Caki2 (cell line): ENCODE data around the gene FAM83F. TPM values are rescaled to one million over a fixed set of nuclear protein-coding genes. Genes with fewer than 3 reads are reported as not detected.
A peak's percentile ranks its signal among the peaks of the same experiment; 100 is the strongest.
"Not testable (repeated sequence)": the region's sequence is repeated elsewhere in the genome, so short reads cannot be mapped to it uniquely, and the experiment has no call there.

Experiments used
- DNase-seq: peaks from one replicate; pipeline ENCODE4 v3.0.0-alpha.2; 2015; ENCODE audit warnings: low read depth
- in situ Hi-C: cut with HindIII; loops from 2 replicates; pipeline ENCODE4 v1.10.0; 2016; ENCODE audit warnings: low sequenced_read_pairs, low pct_unique_long_range_greater_than_20kb, mixed read lengths
- total RNA-seq: library from RNA; depleted of rRNA; stranded (reverse); fragments of >200 nt; shearing (Covaris generic); gene quantifications from 2 replicates; pipeline ENCODE4 v1.2.3, GENCODE V29; 2014; ENCODE audit warnings: low replicate concordance

The FAM83F gene
- total RNA-seq, 1 experiment from 2014 or later, result not detected

DNA sequence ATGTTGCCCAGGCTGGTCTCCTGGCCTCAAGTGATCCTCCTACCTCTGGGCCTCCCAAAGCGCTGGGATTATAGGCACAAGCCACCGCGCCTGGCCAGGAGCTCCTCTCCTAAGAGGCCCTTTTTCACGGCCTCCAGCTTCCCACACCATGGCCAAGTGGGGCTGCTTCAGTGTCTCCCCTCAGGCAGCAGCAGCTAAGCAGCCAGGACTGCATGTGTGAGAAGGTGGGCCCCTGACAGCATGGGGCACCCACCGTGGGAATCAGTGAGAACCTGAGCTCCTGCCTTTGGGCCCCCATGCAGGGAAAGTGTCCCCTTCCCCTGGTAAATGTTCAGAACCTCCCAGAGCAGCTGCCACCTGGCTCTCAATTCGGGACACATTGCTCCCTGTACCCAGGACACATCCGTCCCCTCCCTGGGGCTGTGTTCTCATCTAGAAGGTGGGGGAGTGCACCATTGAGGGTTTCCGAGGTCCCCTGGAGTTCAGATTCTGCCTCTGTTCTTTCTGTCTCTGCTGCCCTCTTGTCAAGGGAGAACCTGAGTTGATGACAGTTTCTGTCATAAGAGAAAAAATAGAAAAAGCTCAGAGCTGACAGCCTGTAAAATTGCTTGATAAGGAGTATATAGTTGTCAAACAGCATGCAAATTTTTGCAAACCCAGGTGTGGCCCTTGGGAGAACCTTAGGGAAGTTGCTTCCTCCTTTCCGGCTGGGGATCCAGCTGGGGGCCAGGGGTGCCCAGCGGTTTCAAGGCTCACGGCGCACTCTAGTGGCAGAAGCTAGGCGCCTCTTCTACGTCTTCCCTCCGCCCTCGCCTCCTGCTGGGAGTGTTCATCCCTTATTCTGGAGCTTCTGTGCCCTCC is 29.7 kb downstream of the FAM83F start:
- in situ Hi-C loops, result no loop called here
- peak; percentile 65 for DNase-seq

GRCh38 chr22:40025062-40025379 is 30.3 kb downstream of the FAM83F start:
- DNase-seq, in situ Hi-C loops: not testable (repeated sequence)

DNA sequence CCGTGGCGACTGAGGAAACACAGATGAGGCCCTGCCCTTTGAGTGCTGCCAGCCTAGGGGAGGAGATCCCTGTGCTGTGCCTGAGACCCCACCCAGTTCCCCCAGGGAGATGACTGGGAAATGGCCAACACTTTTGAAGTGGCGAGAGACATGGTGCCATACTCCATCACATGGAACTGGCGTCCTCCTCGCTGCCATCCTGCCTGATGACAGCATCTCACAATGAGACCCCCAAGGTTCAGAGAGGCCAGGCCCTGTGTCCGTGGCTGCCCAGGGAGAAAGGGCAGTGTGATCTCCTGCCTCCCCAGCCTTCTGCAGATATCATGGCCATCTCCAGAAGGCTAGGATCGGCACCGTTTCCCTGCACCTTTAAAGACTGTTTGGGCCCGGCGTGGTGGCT is 31.1 kb downstream of the FAM83F start:
- no peak for DNase-seq
- in situ Hi-C loops, result no loop called here

DNA sequence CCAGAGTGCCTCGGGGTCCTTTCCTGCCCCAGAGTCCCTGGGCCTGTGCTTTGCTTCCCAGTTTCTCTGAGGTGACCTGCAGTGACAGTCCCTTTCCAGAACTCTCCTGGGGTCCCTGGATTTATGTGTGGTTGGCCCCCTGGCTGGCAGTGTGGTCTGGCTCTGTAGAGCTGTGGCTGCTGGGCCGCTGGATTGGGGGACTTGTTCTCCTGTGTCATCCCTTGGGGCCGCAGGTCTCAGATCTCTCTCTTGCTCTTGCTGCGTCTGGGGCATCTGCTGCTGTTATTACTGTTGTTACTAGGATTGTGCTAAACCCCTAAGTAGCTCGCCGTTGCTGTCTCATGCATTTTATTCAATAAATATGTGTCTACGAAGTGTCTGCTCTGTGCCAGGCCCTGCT is 31.9 kb downstream of the FAM83F start:
- in situ Hi-C loops, result no loop called here

DNA sequence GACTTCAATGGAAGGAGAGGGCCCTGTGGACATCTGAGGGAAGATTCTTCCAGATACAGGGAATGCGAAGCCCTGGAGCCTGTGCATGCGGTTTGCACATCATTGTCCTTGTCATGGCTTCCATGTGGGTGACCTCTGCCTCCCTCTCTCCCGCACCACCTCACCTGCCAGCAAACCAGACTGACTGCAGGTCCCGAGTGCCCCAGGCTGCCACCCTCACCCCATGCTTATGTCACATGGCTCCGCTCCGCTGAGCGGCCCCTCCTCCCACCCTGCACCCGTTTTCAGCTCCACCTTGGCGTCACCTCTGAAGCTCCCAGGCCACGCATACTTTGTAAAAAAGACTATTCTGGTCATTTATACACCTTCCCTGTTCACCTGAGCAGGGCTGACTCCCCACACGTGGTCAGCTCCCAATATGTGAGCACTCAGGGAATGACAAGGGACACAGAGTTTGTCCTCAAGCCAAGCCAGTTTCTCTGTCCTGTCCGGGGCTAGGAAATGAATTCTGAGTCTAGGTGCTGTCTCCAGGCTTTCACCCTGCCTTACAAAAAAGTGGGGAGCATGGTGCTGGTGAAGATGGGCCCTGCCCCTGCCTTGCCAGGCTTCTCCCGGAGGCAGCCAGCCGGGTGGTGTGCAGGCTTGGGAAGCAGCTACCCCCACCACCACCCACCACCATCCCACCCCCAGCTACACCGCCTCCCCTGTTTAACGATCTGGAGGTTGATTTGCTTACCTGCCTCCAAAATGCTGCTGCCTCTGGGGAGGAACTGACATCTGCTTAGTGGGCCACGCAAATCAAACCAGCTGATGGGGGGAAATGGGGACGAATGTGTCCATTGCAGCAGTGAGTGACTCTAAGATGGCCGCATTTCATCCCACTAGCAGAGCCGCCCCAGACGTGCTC is 32.7 kb downstream of the FAM83F start:
- DNase-seq, result no peak
- in situ Hi-C loops, result no loop called here

More for the DNA sequence above, 31.9 kb downstream of the FAM83F start:
- DNase-seq, result no peak

DNA sequence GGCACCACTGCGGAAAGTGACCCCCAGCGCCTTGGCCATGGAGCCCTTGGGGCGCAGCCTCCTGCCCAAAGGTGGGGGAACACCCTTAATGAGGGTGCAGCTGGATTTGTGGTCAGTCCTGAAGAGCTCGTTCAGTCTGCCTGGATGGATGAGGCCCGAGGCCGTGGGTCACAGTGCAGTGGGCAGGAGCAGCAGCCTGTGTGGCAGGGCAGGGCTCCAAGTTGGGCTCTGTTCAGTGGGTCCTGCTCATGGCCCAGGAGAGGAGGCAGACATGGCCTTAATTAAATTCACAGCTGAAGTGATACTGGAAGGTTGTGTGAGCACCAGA is 33.3 kb downstream of the FAM83F start:
- in situ Hi-C loops, result no loop called here
- no peak for DNase-seq

GRCh38 chr22:40029189-40029890 is 34.6 kb downstream of the FAM83F start:
- no peak for DNase-seq
- in situ Hi-C loops, result no loop called here

- in situ Hi-C loops, result no loop called here
- no peak for DNase-seq
These were observed 35.4 kb downstream of the FAM83F start for GRCh38 chr22:40030026-40030757.

DNA sequence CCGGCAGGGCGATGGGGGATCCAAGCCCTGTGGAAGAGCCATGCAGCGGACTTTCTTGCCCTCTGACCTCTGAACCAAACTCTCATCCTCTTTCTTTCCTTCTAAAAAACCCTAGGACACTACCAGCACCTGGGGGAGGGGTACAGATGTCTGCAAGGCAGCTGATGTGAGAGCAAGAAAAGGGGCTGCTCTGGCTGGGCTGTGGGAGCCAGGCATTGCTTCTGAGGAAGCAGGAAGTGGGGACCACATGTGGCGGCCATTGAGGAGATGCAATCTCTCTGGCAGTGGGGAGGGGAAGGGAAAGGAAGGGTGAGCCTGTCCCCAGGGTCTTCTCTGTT is 36.0 kb downstream of the FAM83F start:
- DNase-seq, result no peak
- in situ Hi-C loops, result no loop called here

DNA sequence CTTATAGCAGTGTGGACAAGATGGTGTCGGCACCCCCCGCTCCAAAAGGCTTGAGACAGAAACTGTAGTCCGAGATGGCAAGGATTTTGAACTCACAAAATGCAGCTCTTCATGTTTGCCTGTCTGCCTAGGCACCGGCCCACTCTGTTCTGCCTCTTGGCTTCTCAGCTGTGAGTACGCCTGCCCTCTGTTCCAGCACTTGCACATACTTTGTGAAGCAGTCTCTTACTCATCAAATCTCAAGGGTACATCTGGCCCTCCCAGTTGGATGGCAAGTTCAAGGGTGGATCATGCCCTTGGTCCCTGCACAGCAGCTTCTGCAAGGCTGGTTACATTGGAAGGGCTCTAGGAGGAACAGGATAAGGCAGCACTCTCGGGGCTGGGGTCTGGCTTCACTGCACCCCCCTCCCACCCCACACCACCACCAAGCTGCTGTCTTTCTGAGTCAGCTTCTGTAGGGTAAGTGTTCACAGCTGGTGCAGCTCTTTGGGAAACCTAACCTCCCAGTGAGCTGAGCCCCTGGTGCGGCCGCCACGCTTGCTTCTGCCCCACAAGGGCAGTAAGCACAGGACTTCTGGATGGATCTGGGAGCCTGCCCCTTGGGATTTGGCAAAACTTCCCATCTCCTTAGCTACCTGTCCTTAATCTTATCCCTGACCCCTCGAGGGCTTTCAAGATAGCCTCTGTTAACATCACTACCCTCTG is 37.2 kb downstream of the FAM83F start:
- no peak for DNase-seq
- in situ Hi-C loops, result no loop called here

- no peak for DNase-seq
- in situ Hi-C loops, result no loop called here
These were observed 39.0 kb downstream of the FAM83F start for GRCh38 chr22:40033586-40034380.

DNA sequence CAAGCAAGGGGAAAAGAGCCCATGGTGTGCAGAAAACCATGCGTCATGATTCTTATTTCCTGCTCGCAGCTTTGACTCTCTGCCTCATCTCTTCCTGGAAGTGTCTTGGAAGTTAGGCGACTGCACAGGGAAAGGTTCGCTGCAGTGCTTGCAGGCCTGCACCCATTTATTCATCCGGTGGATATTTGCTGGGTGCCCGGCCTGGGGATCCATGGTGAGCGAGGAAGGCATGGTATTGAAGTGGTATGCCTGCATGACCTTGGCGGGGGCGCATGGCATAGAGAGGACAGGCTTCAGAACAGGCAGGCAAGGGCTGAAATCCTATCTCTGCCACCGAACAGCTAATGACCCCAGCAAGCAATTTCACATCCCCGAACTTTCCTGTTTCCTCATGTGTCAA is 40.6 kb downstream of the FAM83F start:
- in situ Hi-C loops, result no loop called here
- DNase-seq, result no peak

- in situ Hi-C loops, result no loop called here
- DNase-seq, result no peak
These were observed 41.4 kb downstream of the FAM83F start for GRCh38 chr22:40036126-40036525.

DNA sequence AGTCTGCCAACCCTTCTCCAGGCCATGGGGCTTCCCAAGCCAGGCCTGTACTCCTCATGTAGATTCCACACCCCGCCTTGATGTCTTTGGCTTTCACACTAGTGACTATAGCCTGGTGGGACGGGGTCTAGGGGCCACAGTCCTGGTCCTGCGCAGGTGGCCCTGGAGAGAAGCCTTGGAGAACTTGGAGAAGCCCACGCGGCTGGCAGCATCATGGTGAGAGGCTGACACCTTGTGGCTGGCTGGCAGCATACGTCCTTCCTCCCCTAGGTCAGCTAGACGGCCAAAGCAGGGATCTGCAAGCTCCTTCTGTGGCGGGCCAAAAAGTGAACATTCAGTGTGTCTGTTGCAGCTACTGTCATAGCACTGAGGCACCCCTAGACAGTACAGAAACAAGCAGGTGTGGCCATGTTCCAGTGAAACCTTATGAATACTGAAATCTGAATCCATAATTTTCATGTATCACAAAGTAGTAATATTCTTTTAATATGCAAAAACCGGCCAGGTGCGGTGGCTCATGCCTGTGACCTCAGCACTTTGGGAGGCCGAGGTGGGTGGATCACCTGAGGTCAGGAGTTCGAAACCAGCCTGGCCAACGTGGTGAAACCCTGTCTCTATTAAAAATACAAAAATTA is 42.0 kb downstream of the FAM83F start:
- peak; percentile 61 for DNase-seq
- in situ Hi-C loops, result no loop called here

DNA sequence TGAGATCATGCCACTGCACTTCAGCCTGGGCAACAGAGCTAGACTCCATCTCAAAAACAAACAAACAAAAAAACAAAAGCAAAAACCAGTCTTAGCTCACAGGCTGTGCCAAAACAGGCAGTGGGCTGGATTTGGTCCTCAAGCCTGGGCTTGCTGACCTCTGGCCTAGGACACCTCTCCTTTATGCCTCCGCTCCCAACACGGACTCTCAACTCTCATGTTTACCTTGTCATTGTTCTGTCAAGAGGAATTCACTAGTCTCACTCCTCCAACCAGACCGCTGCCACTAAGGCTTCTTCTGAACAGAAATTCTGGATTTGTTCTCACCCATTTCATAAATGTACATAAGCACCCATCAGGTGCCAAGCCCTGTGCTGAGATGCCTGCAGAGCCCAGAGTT is 42.6 kb downstream of the FAM83F start:
- in situ Hi-C loops, result no loop called here
- DNase-seq, result no peak

DNA sequence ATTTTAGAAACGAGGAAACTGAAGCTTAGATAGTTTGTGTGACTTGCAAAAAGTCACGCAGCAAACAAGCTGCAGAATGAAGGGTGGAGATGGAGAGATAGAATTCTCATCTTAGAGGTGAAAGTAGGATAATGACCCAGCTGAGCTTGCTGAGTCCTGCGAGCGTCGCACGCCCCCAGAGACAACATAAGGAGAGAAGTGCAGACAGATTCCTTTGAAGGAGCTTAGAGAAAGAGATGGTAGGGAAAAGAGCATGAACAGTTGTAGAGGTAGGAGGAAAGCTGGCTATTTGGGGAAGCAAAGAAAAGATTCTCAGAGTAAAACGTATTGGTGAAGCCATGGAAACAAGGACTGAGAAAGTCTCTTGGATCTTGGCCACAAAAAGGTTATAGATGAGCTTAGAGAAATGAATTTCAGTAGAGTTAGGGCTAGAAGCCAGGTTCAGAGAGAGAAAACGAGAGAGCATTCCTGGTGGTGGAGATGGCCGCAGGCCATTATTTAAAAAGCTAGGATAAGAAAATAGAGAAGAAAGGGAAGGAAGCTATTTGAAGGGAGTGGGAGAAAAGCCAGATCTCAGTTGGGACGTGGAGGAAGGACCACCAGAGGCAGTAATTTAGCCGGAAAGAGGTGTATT is 44.8 kb downstream of the FAM83F start:
- in situ Hi-C loops, result no loop called here
- no peak for DNase-seq
